B cell (primary cell): Measurements from ENCODE around the gene DGAT2.

Experiments
- EZH2 ChIP-seq: IDR thresholded peaks from 2 replicates; pipeline ENCODE4 v1.6.1; 2012; ENCODE audit warnings: borderline replicate concordance, low read depth, mild to moderate bottlenecking, moderate library complexity, low read length; ENCODE audit not compliant: insufficient read depth, poor library complexity, severe bottlenecking
- TF ChIP-seq, protein P1 (sequence below): fragments of 200-600 bp; IDR thresholded peaks from one replicate; pipeline ENCODE4 v1.8.0; 2022; ENCODE audit warnings: antibody characterized with exemption, mild to moderate bottlenecking

DNA sequence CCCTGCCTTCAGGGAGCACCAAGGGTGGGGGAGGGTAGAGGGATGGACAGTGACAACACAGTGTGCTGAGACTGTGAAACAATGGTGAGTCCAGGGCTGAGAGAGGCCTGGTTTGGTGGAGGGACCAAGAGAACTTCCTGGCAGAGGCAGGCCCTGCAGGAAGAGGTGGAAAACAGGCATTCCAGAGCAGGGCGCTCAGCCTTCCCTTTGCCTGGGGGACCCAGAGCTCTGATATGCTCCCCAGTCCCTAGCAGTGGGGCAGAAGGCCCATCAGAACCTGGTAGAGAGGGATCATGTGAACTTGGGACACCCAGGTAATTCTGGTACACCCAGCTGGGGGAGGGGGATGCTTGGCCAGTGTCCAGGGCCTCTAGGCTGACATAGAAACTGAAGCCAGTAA, 29.2 kb downstream of the DGAT2 start:
- TF ChIP-seq, protein P1, sequence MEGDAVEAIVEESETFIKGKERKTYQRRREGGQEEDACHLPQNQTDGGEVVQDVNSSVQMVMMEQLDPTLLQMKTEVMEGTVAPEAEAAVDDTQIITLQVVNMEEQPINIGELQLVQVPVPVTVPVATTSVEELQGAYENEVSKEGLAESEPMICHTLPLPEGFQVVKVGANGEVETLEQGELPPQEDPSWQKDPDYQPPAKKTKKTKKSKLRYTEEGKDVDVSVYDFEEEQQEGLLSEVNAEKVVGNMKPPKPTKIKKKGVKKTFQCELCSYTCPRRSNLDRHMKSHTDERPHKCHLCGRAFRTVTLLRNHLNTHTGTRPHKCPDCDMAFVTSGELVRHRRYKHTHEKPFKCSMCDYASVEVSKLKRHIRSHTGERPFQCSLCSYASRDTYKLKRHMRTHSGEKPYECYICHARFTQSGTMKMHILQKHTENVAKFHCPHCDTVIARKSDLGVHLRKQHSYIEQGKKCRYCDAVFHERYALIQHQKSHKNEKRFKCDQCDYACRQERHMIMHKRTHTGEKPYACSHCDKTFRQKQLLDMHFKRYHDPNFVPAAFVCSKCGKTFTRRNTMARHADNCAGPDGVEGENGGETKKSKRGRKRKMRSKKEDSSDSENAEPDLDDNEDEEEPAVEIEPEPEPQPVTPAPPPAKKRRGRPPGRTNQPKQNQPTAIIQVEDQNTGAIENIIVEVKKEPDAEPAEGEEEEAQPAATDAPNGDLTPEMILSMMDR, result no peak
- no peak for TF ChIP-seq EZH2
